ENCODE data around the gene MST1R. TPM values are rescaled to one million over a fixed set of nuclear protein-coding genes. Genes with fewer than 3 reads are reported as not detected.

MST1R gene
- total and polyA plus RNA-seq, 9 of the 15 experiments (the other 6 are each of a cell fraction or from before 2014, with no cell fraction given) = 1.3 to 10.0 (median 3.8) TPM

DNA sequence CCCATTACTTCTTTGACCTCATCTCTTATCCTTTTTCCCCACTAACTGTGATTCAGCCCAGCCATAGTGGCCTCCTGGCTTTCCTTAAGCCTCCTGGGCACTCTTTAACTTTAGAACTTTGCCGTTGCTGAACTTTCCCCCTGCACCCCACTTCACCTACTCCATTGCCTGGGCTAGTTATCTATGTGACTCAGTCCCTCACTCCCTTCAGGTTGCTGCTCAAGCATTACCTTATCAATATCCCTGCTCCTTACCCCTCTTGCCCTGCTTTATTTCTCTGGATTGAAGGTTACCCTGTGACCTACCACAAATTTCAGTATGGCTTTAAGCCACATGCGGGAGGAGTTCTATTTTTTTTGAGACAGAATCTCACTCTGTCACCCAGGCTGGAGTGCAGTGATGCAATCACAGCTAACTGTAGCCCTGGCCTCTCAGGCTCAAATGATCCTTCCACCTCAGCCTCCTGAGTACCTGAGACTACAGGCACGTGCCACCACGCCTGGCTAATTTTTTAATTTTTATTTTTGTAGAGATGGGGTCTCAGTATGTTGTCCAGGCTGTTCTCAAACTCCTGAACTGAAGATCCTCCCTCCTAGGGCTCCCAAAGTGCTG is 22.6 kb upstream of the MST1R start (continued):
- no peak for TF ChIP-seq ZEB2 (IDR thresholded peaks at IDR 0.05)
- TF ChIP-seq ZNF124 (CRISPR knock-in tag; IDR thresholded peaks at IDR 0.05) = no peak

DNA sequence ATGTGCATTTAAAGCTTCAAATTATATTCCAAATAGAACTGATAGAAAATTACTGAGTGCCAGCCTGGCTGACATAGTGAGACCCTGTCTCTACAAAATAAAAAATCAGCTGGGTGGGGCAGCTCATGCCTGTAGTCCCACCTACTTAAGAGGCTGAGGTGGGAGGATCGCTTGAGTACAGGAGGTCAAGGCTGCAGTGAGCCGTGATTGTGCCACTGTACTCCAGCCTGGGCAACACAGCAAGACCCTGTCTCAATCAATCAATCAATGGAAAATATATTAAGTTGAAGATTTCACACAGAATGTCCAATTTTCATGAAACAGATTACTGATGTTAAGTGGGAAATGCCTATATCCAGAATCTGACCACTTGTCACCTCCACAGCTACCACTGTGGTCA is 21.8 kb upstream of the MST1R start:
- no TSS peak for BruUV-seq (replicated peaks)
- H3K36me3 ChIP-seq (ENCODE audit: control insufficient read depth, insufficient read depth, low read length) = peaks cover 9% of the 10 kb centered on the region; the same call in 2 of the 3 replicates
- H3K9me1 ChIP-seq (ENCODE audit: control insufficient read depth, insufficient read depth, low read length) = peaks cover 2% of the 10 kb centered on the region
- no peak overlapping the region for H3K4me3 ChIP-seq
- no peaks in the 10 kb centered on the region for H3K9me3 ChIP-seq (replicated peaks; ENCODE audit: control insufficient read depth, insufficient read depth, low read depth, low read length)
- DNase-seq (ENCODE audit: extremely low read depth in 1 of 4, low spot score in 3 of 4) (no peak), FAIRE-seq (no peak), ATAC-seq (no peak)
- peaks cover 29% of the 10 kb centered on the region for H3K79me2 ChIP-seq (ENCODE audit: control insufficient read depth, insufficient read depth, low read length)
- H3K27ac ChIP-seq (ENCODE audit: extremely low read depth, low read depth, low read length) = peak overlapping the region; percentile 65; the same call in 2 of the 3 replicates
- H3K4me2 ChIP-seq (ENCODE audit: insufficient read depth, low read length) = peak overlapping the region; percentile 24; the same call in 1 of the 2 replicates
- 69% methylated on average over 2 of the region's 2 CpGs for WGBS (ENCODE audit: insufficient coverage, low coverage, missing lambda C conversion rate)
- POLR2A ChIA-PET = interaction anchor here (0.8 to 1.8 kb wide), 6 partner anchors 11 to 320 kb away, joined by 3 to 7 read pairs (median 4); partner anchors contain the start of gene RBM6
- no peak overlapping the region for H2AFZ ChIP-seq (ENCODE audit: low read depth, low read length)
- CTCF ChIA-PET (ENCODE audit: low intra/inter-chr PET ratio) = no interaction called here
- in situ Hi-C loops (cut with MboI) = no loop called here
- H3K9ac ChIP-seq (ENCODE audit: insufficient read depth in 1 of 2, low read depth in 2 of 2, low read length in 2 of 2) = peak overlapping the region in 1 of 2 experiments; percentile 45; a peak in 1 of 4 replicates
- H3K4me1 ChIP-seq (replicated peaks in 1 of 2; ENCODE audit: control insufficient read depth in 2 of 2, insufficient read depth in 2 of 2, low read length in 2 of 2) = peaks cover 20 to 23% of the 10 kb centered on the region in 2 experiments
- intact Hi-C loops (cut with micrococcal nuclease) = loop anchor here (5.0 kb wide), 1 partner anchor 162 kb away; the partner anchor contains the start of gene RBM5
- H3K27me3 ChIP-seq (ENCODE audit: control insufficient read depth in 2 of 2, insufficient read depth in 2 of 2, low read length in 2 of 2) = no peaks in the 10 kb centered on the region
- TF ChIP-seq RBM25 (IDR thresholded peaks at IDR 0.05; ENCODE audit: low read depth, low read length, severe bottlenecking) = peak; percentile 54
- no peak for TF ChIP-seq GABPB2 (CRISPR knock-in tag; conservative IDR thresholded peaks at IDR 0.05)
- peak; percentile 78 for TF ChIP-seq ZNF121 (CRISPR knock-in tag; conservative IDR thresholded peaks at IDR 0.05)
- H4K20me1 ChIP-seq (replicated peaks; ENCODE audit: control insufficient read depth, insufficient read depth, low read length) = no peaks in the 10 kb centered on the region
